SK-N-SH treated with all-trans-retinoic acid at 6 μM for 48 hours (cell line): ENCODE measurements around the gene EXOSC1.

Experiments used
- ARNTL ChIP-seq: fragments of 450-650 bp; formaldehyde crosslinking; IDR thresholded peaks from 2 replicates; pipeline ENCODE4 v1.5.0; 2020; ENCODE audit warnings: low read depth, mild to moderate bottlenecking, moderate library complexity, borderline replicate concordance
- OSR1 ChIP-seq: fragments of 250-450 bp; sonication (Bioruptor Pico); IDR thresholded peaks from 2 replicates; pipeline ENCODE4 v1.8.0; 2022; ENCODE audit warnings: moderate library complexity, mild to moderate bottlenecking, inconsistent platforms
- RARB ChIP-seq: fragments of 250-450 bp; sonication (Bioruptor Pico); IDR thresholded peaks from 2 replicates; pipeline ENCODE4 v1.8.0; 2021; ENCODE audit warnings: mild to moderate bottlenecking, moderate library complexity
- SNAI2 ChIP-seq: fragments of 250-450 bp; sonication (Bioruptor Pico); IDR thresholded peaks from 2 replicates; pipeline ENCODE4 v1.5.0; 2020; ENCODE audit warnings: mild to moderate bottlenecking, moderate library complexity
- TCF4 ChIP-seq: fragments of 250-450 bp; sonication (Bioruptor Pico); IDR thresholded peaks from 2 replicates; pipeline ENCODE4 v1.8.0; 2021; ENCODE audit warnings: mild to moderate bottlenecking, moderate library complexity, borderline replicate concordance
- ZC3H10 ChIP-seq: fragments of 250-450 bp; sonication (Bioruptor Pico); IDR thresholded peaks from 2 replicates; pipeline ENCODE4 v1.5.1; 2021; ENCODE audit warnings: mild to moderate bottlenecking, moderate library complexity
- ZFP30 ChIP-seq: fragments of 450-650 bp; formaldehyde crosslinking; IDR thresholded peaks from 2 replicates; pipeline ENCODE4 v1.5.0; 2022; ENCODE audit warnings: mild to moderate bottlenecking, moderate library complexity
- ZNF565 ChIP-seq: fragments of 450-650 bp; formaldehyde crosslinking; conservative IDR thresholded peaks from 2 replicates; pipeline ENCODE4 v1.5.0; 2020; ENCODE audit warnings: low read depth, mild to moderate bottlenecking, moderate library complexity
- TF ChIP-seq, protein P1 (sequence below): fragments of 250-450 bp; sonication (Bioruptor Pico); IDR thresholded peaks from 2 replicates; pipeline ENCODE4 v1.8.0; 2021; ENCODE audit warnings: low read depth, mild to moderate bottlenecking, moderate library complexity, borderline replicate concordance
- TF ChIP-seq, protein P2 (sequence below): fragments of 250-450 bp; sonication (Bioruptor Pico); IDR thresholded peaks from 2 replicates; pipeline ENCODE4 v1.8.0; 2020; ENCODE audit warnings: mild to moderate bottlenecking, moderate library complexity, borderline replicate concordance
- TF ChIP-seq, protein P3 (sequence below): fragments of 250-450 bp; sonication (Bioruptor Pico); IDR thresholded peaks from 2 replicates; pipeline ENCODE4 v1.5.1; 2020; ENCODE audit warnings: low read depth, mild to moderate bottlenecking, moderate library complexity
- TF ChIP-seq, protein P4 (sequence below): fragments of 250-450 bp; sonication (Bioruptor Pico); IDR thresholded peaks from 2 replicates; pipeline ENCODE4 v1.5.1; 2021; ENCODE audit warnings: mild to moderate bottlenecking, moderate library complexity

DNA sequence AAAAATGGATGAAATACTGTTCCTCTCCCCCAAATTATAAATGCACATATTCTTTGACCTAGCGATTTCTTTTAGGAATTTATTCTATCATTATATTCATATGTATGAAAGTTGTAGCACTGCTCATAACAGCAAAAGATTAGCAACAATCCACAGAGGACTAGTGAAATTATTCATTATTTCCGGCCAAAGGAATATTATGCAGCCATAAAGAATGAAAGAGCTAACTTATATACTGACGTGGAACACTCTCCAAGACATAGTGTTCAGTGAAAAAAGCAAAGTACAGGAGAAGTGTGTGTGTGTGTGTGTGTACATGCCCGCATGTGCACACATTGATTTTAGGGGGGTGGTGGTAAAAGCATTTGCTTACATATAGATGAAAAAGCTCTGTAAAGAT, 29.1 kb upstream of the EXOSC1 start:
- no peak for TF ChIP-seq ZNF565 (CRISPR knock-in tag)
- no peak for TF ChIP-seq OSR1 (CRISPR knock-in tag)
- TF ChIP-seq, protein P1, sequence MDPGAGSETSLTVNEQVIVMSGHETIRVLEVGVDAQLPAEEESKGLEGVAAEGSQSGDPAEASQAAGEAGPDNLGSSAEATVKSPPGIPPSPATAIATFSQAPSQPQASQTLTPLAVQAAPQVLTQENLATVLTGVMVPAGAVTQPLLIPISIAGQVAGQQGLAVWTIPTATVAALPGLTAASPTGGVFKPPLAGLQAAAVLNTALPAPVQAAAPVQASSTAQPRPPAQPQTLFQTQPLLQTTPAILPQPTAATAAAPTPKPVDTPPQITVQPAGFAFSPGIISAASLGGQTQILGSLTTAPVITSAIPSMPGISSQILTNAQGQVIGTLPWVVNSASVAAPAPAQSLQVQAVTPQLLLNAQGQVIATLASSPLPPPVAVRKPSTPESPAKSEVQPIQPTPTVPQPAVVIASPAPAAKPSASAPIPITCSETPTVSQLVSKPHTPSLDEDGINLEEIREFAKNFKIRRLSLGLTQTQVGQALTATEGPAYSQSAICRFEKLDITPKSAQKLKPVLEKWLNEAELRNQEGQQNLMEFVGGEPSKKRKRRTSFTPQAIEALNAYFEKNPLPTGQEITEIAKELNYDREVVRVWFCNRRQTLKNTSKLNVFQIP (CRISPR knock-in tag): no peak
- TF ChIP-seq ZFP30: no peak
- TF ChIP-seq, protein P2, sequence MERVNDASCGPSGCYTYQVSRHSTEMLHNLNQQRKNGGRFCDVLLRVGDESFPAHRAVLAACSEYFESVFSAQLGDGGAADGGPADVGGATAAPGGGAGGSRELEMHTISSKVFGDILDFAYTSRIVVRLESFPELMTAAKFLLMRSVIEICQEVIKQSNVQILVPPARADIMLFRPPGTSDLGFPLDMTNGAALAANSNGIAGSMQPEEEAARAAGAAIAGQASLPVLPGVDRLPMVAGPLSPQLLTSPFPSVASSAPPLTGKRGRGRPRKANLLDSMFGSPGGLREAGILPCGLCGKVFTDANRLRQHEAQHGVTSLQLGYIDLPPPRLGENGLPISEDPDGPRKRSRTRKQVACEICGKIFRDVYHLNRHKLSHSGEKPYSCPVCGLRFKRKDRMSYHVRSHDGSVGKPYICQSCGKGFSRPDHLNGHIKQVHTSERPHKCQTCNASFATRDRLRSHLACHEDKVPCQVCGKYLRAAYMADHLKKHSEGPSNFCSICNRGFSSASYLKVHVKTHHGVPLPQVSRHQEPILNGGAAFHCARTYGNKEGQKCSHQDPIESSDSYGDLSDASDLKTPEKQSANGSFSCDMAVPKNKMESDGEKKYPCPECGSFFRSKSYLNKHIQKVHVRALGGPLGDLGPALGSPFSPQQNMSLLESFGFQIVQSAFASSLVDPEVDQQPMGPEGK: no peak
- TF ChIP-seq ZC3H10 (CRISPR knock-in tag): no peak
- no peak for TF ChIP-seq ARNTL (CRISPR knock-in tag)
- TF ChIP-seq, protein P3, sequence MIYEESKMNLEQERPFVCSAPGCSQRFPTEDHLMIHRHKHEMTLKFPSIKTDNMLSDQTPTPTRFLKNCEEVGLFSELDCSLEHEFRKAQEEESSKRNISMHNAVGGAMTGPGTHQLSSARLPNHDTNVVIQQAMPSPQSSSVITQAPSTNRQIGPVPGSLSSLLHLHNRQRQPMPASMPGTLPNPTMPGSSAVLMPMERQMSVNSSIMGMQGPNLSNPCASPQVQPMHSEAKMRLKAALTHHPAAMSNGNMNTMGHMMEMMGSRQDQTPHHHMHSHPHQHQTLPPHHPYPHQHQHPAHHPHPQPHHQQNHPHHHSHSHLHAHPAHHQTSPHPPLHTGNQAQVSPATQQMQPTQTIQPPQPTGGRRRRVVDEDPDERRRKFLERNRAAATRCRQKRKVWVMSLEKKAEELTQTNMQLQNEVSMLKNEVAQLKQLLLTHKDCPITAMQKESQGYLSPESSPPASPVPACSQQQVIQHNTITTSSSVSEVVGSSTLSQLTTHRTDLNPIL (CRISPR knock-in tag): no peak
- no peak for TF ChIP-seq SNAI2
- TF ChIP-seq, protein P4, sequence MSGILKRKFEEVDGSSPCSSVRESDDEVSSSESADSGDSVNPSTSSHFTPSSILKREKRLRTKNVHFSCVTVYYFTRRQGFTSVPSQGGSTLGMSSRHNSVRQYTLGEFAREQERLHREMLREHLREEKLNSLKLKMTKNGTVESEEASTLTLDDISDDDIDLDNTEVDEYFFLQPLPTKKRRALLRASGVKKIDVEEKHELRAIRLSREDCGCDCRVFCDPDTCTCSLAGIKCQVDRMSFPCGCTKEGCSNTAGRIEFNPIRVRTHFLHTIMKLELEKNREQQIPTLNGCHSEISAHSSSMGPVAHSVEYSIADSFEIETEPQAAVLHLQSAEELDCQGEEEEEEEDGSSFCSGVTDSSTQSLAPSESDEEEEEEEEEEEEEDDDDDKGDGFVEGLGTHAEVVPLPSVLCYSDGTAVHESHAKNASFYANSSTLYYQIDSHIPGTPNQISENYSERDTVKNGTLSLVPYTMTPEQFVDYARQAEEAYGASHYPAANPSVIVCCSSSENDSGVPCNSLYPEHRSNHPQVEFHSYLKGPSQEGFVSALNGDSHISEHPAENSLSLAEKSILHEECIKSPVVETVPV: no peak
- TF ChIP-seq RARB (CRISPR knock-in tag): no peak
- no peak for TF ChIP-seq TCF4 (CRISPR knock-in tag)
